Measurements from ENCODE around the gene HSD3B7. TPM values are rescaled to one million over a fixed set of nuclear protein-coding genes. Genes with fewer than 3 reads are reported as not detected.

Gene HSD3B7
- total and polyA plus RNA-seq, 2 of the 8 experiments (the other 6 are each of a cell fraction or from before 2014, with no cell fraction given): 2.9 to 6.6 TPM

- ChIA-PET CTCF (ENCODE audit: partially characterized antibody) (interaction anchor here (0.7 to 2.0 kb wide), 9 partner anchors 9 to 105 kb away, joined by 3 to 27 read pairs (median 4); partner anchors contain the start of gene HSD3B7), POLR2A (ENCODE audit: partially characterized antibody) (interaction anchor here (0.5 to 2.3 kb wide), 7 partner anchors 10 to 47 kb away, joined by 3 to 20 read pairs (median 4); partner anchors contain the start of gene HSD3B7)
- DNase-seq (ENCODE audit: low read depth in 1 of 2, low spot score in 2 of 2) (no peak), FAIRE-seq (no peak)
- Histone ChIP-seq H2AK5ac (ENCODE audit: low read depth, low read length) (no peak overlapping the region), H3K18ac (ENCODE audit: extremely low read depth, low read length) (peak overlapping the region; percentile 78), H3K4ac (replicated peaks; ENCODE audit: insufficient read length, low read depth, low read length) (no peak overlapping the region), H2BK5ac (ENCODE audit: low read depth, low read length) (peak overlapping the region; percentile 68; the same call in 1 of the 2 replicates), H3K4me1 (replicated peaks in 1 of 4; ENCODE audit: control insufficient read depth in 3 of 4, insufficient read depth in 4 of 4, low read length in 3 of 4) (peaks cover 0 to 15% (median 10%) of the 10 kb centered on the region in 4 experiments; a peak in 6 of 7 replicates), H3K27ac (ENCODE audit: low read depth, low read length) (no peak overlapping the region), H2AFZ (ENCODE audit: low read length) (peak overlapping the region; percentile 61; the same call in 1 of the 2 replicates), H3K14ac (ENCODE audit: insufficient read length) (no peak overlapping the region), H3K79me2 (ENCODE audit: control insufficient read depth in 1 of 2, insufficient read depth in 2 of 2, low read length in 2 of 2) (no peaks in the 10 kb centered on the region), H3K23me2 (ENCODE audit: low read depth, low read length) (peaks cover 12% of the 10 kb centered on the region), H3K36me3 (ENCODE audit: control insufficient read depth in 2 of 4, insufficient read depth in 4 of 4, low read length in 3 of 4) (no peaks in the 10 kb centered on the region), H3K9ac (replicated peaks in 1 of 4; ENCODE audit: extremely low read depth in 1 of 4, low read depth in 3 of 4, low read length in 3 of 4) (peak overlapping the region in 2 of 4 experiments; percentile 48 to 53; a peak in 2 of 7 replicates), H4K5ac (ENCODE audit: insufficient read length, low read depth, low read length) (no peak overlapping the region), H4K91ac (replicated peaks; ENCODE audit: insufficient read length, low read length) (no peak overlapping the region), H3K23ac (ENCODE audit: insufficient read length) (no peak overlapping the region), H3K4me3 (ENCODE audit: extremely low read depth in 1 of 4, insufficient read depth in 2 of 4, low read depth in 3 of 4, low read length in 4 of 4) (peak overlapping the region; percentile 37 to 81 (median 49)), H2BK120ac (replicated peaks; ENCODE audit: low read depth, low read length) (no peak overlapping the region), H3K4me2 (ENCODE audit: insufficient read depth in 1 of 2, low read depth in 2 of 2, low read length in 2 of 2) (peak overlapping the region; percentile 95 to 100), H4K20me1 (replicated peaks in 1 of 2; ENCODE audit: control insufficient read depth in 1 of 2, insufficient read depth in 2 of 2, low read length in 2 of 2) (no peaks in the 10 kb centered on the region), H2BK15ac (ENCODE audit: low read length) (peak overlapping the region; percentile 95), H3K79me1 (ENCODE audit: low read depth, low read length) (0 out of 2 replicates have a peak, but pooled peaks cover 4% of the 10 kb centered on the region), H3K27me3 (replicated peaks in 1 of 4; ENCODE audit: control insufficient read depth in 3 of 4, extremely low read depth in 1 of 4, insufficient read depth in 3 of 4, low read length in 3 of 4) (no peaks in the 10 kb centered on the region; a peak in 1 of 7 replicates), H4K8ac (ENCODE audit: extremely low read depth, insufficient read depth, low read length) (no peak overlapping the region), H2BK20ac (ENCODE audit: low read length) (peak overlapping the region; percentile 55; the same call in 1 of the 2 replicates), H2BK12ac (ENCODE audit: low read depth, low read length) (peak overlapping the region; percentile 39; the same call in 1 of the 2 replicates), H3K56ac (replicated peaks; ENCODE audit: insufficient read length, low read depth, low read length) (peak overlapping the region; percentile 19), H3K9me3 (ENCODE audit: insufficient read depth in 2 of 2, low read depth in 1 of 2, low read length in 1 of 2) (no peaks in the 10 kb centered on the region)
- 57% methylated on average over 21 of the region's 21 CpGs; no CpG with 5 or more reads in 1 of the 2 experiments for whole genome bisulfite sequencing, 2 experiments (ENCODE audit: extremely low coverage in 1 of 2, insufficient coverage in 1 of 2, insufficient read length in 1 of 2, insufficient replicate concordance in 2 of 2, low coverage in 1 of 2, low lambda C conversion rate in 2 of 2, missing lambda C conversion rate in 1 of 2)
- TF ChIP-seq RBBP5 (IDR thresholded peaks at IDR 0.05; ENCODE audit: borderline replicate concordance, low read depth, low read length) (peak; percentile 4; the same call in 1 of the 2 replicates), SIN3A (conservative IDR thresholded peaks at IDR 0.05 in 1 of 2, IDR thresholded peaks at IDR 0.05 in 1 of 2; ENCODE audit: low read depth in 1 of 2, low read length in 2 of 2) (no peak)
Observed at GRCh38 chr16:30997725-30998711, 13.0 kb downstream of the HSD3B7 start.

Data from H1 (cell line).